Nephron (organoid): ENCODE measurements around the gene CBX1.

ENCODE experiments used
- H3K27ac Mint-ChIP-seq, 3 experiments: 2 replicates each; pipeline ENCODE4 v1.8.0; 2020; ENCODE audit warnings: mixed read lengths in 3 of 3, mild to moderate bottlenecking in 2 of 3, moderate library complexity in 1 of 3
- H3K27me3 Mint-ChIP-seq: 2 replicates; pipeline ENCODE4 v1.8.0; 2021; ENCODE audit warnings: low read depth, mild to moderate bottlenecking, moderate library complexity, mixed read lengths
- H3K36me3 Mint-ChIP-seq: 2 replicates; pipeline ENCODE4 v1.8.0; 2020; ENCODE audit warnings: low read depth, mixed read lengths
- H3K4me1 Mint-ChIP-seq: 2 replicates; pipeline ENCODE4 v1.8.0; 2020; ENCODE audit warnings: mixed read lengths
- H3K4me3 Mint-ChIP-seq, 3 experiments: 2 replicates each; pipeline ENCODE4 v1.8.0; 2020; ENCODE audit warnings: mild to moderate bottlenecking in 3 of 3, mixed read lengths in 3 of 3, moderate library complexity in 2 of 3
- H3K9me3 Mint-ChIP-seq: 2 replicates; pipeline ENCODE4 v1.8.0; 2020; ENCODE audit warnings: mixed read lengths
- CTCF ChIP-seq, 3 experiments: fragments of 200-600 bp; sonication (generic); IDR thresholded peaks; one replicate each; pipeline ENCODE4 v1.5.0; 2021; ENCODE audit warnings: antibody characterized with exemption in 3 of 3; ENCODE audit not compliant: unreplicated experiment in 3 of 3

CBX1 gene

GRCh38 chr17:48047741-48048383 is 53.4 kb downstream of the CBX1 start, which contains the start of gene NFE2L1:
NFE2L1 (plus strand) TSS chr17:48048359; CDS start chr17:48051119, 2,760 bp downstream.
- peak within 1 kb of the TSS; percentile 98 to 99 (median 99) for H3K27ac Mint-ChIP-seq
- H3K4me3 Mint-ChIP-seq, result peak within 1 kb of the TSS; percentile 90 to 97 (median 92)
- no peak for TF ChIP-seq CTCF (IDR thresholded peaks at IDR 0.05; ENCODE audit: unreplicated experiment in 3 of 3)
- peaks cover 20% of the 10 kb centered on the region for H3K36me3 Mint-ChIP-seq
- H3K9me3 Mint-ChIP-seq, result no peaks in the 10 kb centered on the region
- peaks cover 60% of the 10 kb centered on the region for H3K4me1 Mint-ChIP-seq
- H3K27me3 Mint-ChIP-seq, result no peaks in the 10 kb centered on the region

- Mint-ChIP-seq H3K36me3 (peaks cover 14% of the 10 kb centered on the region), H3K4me1 (peaks cover 54% of the 10 kb centered on the region), H3K9me3 (no peaks in the 10 kb centered on the region), H3K27ac (peak overlapping the region; percentile 98 to 99 (median 99)), H3K27me3 (no peaks in the 10 kb centered on the region), H3K4me3 (peak overlapping the region; percentile 90 to 97 (median 92))
- no peak for TF ChIP-seq CTCF (IDR thresholded peaks at IDR 0.05; ENCODE audit: unreplicated experiment in 3 of 3)
Observed at GRCh38 chr17:48047113-48047740, 54.1 kb downstream of the CBX1 start.

DNA sequence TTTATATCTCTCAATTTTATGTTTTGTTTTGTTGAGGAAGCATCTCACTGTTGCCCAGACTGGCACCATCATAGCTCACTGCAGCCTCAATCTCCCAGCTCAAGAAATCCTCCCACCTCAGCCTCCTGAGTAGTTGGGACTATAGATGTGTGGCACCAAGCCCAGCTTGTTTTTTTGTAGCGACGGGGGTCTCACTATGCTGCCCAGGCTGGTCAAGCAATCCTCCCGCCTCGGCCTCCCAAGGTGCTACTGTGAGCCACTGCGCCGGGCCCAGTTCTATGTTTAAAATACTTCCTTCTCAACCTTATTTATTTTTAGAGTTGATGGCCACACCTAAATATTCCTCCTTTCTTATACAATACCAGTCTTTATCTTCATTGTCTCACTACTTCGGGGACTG is 55.0 kb downstream of the CBX1 start:
- H3K4me3 Mint-ChIP-seq, result peak overlapping the region; percentile 90 to 97 (median 92)
- no peaks in the 10 kb centered on the region for H3K9me3 Mint-ChIP-seq
- no peak for TF ChIP-seq CTCF (IDR thresholded peaks at IDR 0.05; ENCODE audit: unreplicated experiment in 3 of 3)
- H3K27ac Mint-ChIP-seq, result peak overlapping the region; percentile 98 to 99 (median 99)
- H3K36me3 Mint-ChIP-seq, result peaks cover 6% of the 10 kb centered on the region
- H3K4me1 Mint-ChIP-seq, result peaks cover 45% of the 10 kb centered on the region
- H3K27me3 Mint-ChIP-seq, result no peaks in the 10 kb centered on the region

GRCh38 chr17:48045316-48046001 is 55.8 kb downstream of the CBX1 start:
- H3K27ac Mint-ChIP-seq, result peak overlapping the region; percentile 98 to 99 (median 99)
- no peaks in the 10 kb centered on the region for H3K9me3 Mint-ChIP-seq
- peaks cover 38% of the 10 kb centered on the region for H3K4me1 Mint-ChIP-seq
- H3K36me3 Mint-ChIP-seq, result peaks cover 1% of the 10 kb centered on the region
- no peak for TF ChIP-seq CTCF (IDR thresholded peaks at IDR 0.05; ENCODE audit: unreplicated experiment in 3 of 3)
- peak overlapping the region; percentile 2 to 97 (median 69) for H3K4me3 Mint-ChIP-seq
- no peaks in the 10 kb centered on the region for H3K27me3 Mint-ChIP-seq

GRCh38 chr17:48044851-48045250 is 56.4 kb downstream of the CBX1 start:
- Mint-ChIP-seq H3K4me1 (peaks cover 32% of the 10 kb centered on the region), H3K4me3 (peak overlapping the region; percentile 13 to 97 (median 69)), H3K27ac (peak overlapping the region in 2 of 3 experiments; percentile 98 to 99), H3K36me3 (no peaks in the 10 kb centered on the region), H3K9me3 (no peaks in the 10 kb centered on the region), H3K27me3 (no peaks in the 10 kb centered on the region)
- no peak for TF ChIP-seq CTCF (IDR thresholded peaks at IDR 0.05; ENCODE audit: unreplicated experiment in 3 of 3)
